Natural killer cell treated with Interleukin-12 subunit alpha and Interleukin-12 subunit beta and Interleukin-15 and Interleukin-18, amount 100 ng/mL, for 72 hours (primary cell): Measurements from ENCODE around the gene STYXL1. TPM values are rescaled to one million over a fixed set of nuclear protein-coding genes. Genes with fewer than 3 reads are reported as not detected.
A peak's percentile ranks its signal among the peaks of the same experiment; 100 is the strongest.
"Not testable (repeated sequence)": the region's sequence is repeated elsewhere in the genome, so short reads cannot be mapped to it uniquely, and the experiment has no call there.

Source experiments
- ATAC-seq, 2 donors: fragments of 150-1000 bp; cut with Tn5 transposase in 1 of 2; sonication (Bioruptor Pico), chemical (Tn5 transposase) in 1 of 2; 2 replicates each; pipeline ENCODE4 v1.10.0; 2021
- DNase-seq: peaks from one replicate; pipeline ENCODE4 v3.0.0; 2022; ENCODE audit warnings: low spot score
- H3K27ac Mint-ChIP-seq, 2 donors: 1 replicate in 1 of 2; 2 replicates in 1 of 2; pipeline ENCODE4 v1.8.0; 2022; ENCODE audit warnings: mixed read lengths in 2 of 2, mild to moderate bottlenecking in 1 of 2, moderate library complexity in 1 of 2
- H3K27me3 Mint-ChIP-seq, 2 donors: 1 replicate in 1 of 2; 2 replicates in 1 of 2; pipeline ENCODE4 v1.8.0; 2022; ENCODE audit warnings: mixed read lengths in 2 of 2
- H3K36me3 Mint-ChIP-seq: one replicate; pipeline ENCODE4 v1.8.0; 2022; ENCODE audit warnings: mixed read lengths
- H3K4me1 Mint-ChIP-seq, 2 donors: 1 replicate in 1 of 2; 2 replicates in 1 of 2; pipeline ENCODE4 v1.8.0; 2022; ENCODE audit warnings: low read depth in 2 of 2, mixed read lengths in 2 of 2, mild to moderate bottlenecking in 1 of 2
- H3K4me3 Mint-ChIP-seq: one replicate; pipeline ENCODE4 v1.8.0; 2022; ENCODE audit warnings: mixed read lengths
- H3K9me3 Mint-ChIP-seq: 2 replicates; pipeline ENCODE4 v1.8.0; 2022; ENCODE audit warnings: mixed read lengths
- total RNA-seq, 2 donors: library from RNA; stranded (reverse); gene quantifications; one replicate each; pipeline ENCODE4 v1.2.3, GENCODE V29; 2022

STYXL1 gene
- total RNA-seq = 10 to 100 TPM; 36.6 to 56.4 TPM

GRCh38 chr7:76047811-76048667, at the start of gene STYXL1, which contains the start of gene MDH2:
Gene STYXL1, minus strand, starts transcription at chr7:76048000. Its CDS starts 17,477 bp downstream, at chr7:76030523.
Gene MDH2, plus strand, starts transcription at chr7:76048106. Its CDS starts 55 bp downstream, at chr7:76048161.
- H3K9me3 Mint-ChIP-seq = peaks cover 4% of the 10 kb centered on the region
- peaks cover 12% of the 10 kb centered on the region for H3K36me3 Mint-ChIP-seq
- H3K4me3 Mint-ChIP-seq = peak within 1 kb of the TSS; percentile 94
- DNase-seq (peak; percentile 97), ATAC-seq (peak; percentile 97 to 99)
- H3K27ac Mint-ChIP-seq = peak within 1 kb of the TSS; percentile 96 to 98
- H3K4me1 Mint-ChIP-seq = peaks cover 30 to 36% of the 10 kb centered on the region in 2 donors
- H3K27me3 Mint-ChIP-seq = no peaks in the 10 kb centered on the region

DNA sequence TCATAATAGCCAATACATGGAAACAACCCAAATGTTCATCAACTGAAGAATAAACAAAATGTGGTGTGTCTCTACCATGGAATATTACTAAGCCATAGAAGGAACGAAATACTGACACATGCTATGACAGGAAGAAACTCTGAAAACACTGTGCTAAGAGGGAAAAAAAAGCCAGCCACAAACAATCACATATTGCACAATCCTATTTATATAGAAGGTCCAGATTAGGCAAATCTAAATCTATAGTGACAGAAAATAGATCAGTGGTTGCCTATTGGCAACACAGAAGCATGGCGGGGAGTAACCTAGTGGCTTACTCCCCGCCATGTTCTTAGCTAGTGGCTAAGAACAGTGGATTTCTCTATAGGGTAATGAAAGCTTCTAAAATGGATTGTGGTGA, 48.1 kb upstream of the STYXL1 start:
- no peak for ATAC-seq
- Mint-ChIP-seq H3K27ac (no peak overlapping the region), H3K9me3 (no peaks in the 10 kb centered on the region), H3K4me1 (peaks cover 0 to 9% of the 10 kb centered on the region in 2 donors), H3K4me3 (no peak overlapping the region), H3K36me3 (no peaks in the 10 kb centered on the region), H3K27me3 (peaks cover 0 to 5% of the 10 kb centered on the region in 2 donors)
- no peak for DNase-seq

DNA sequence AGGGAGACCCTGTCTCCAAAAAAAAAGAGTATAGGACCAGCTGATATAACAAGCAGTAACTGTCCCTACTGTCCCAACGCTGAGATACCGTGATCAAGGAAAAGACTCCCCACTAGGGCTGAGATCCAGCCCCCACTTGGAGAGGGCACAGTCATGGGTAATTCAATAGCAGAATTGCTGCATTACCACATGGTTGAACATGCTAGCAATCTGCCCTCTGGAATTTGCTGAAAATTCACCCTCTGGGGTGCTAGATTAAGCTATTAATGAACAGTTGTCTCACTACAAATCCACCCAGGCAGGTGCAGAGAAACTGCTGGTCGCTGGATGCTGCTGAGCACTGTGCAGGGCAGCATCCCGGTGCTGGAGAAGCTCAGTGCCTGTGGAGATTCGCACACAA, 46.5 kb upstream of the STYXL1 start:
- H3K36me3 Mint-ChIP-seq, H3K9me3 Mint-ChIP-seq, H3K4me1 Mint-ChIP-seq, H3K27ac Mint-ChIP-seq, DNase-seq, H3K4me3 Mint-ChIP-seq, H3K27me3 Mint-ChIP-seq, ATAC-seq: not testable (repeated sequence)

- not testable (repeated sequence) for H3K4me3 Mint-ChIP-seq, H3K36me3 Mint-ChIP-seq, DNase-seq, H3K27ac Mint-ChIP-seq, H3K4me1 Mint-ChIP-seq, H3K9me3 Mint-ChIP-seq, H3K27me3 Mint-ChIP-seq, ATAC-seq
These were observed 45.7 kb upstream of the STYXL1 start for GRCh38 chr7:76093531-76093930.

DNA sequence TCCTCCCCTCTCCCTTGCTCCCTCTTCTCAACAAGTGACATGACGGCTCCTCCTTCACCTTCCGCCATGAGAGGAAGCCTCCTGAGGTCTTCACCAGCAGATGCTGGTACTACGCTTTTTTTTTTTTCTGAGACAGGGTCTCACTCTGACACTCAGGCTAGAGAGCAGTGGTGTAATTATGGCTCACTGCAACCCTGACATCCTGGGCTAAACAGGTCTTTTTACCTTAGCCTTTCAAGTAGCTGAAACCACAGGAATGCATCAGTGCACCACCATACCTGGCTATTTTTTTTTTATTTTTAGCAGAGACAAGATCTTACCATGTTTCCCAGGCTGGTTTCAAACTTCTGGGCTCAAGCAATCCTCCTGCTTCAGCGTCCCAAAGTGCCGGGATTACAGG, 43.7 kb upstream of the STYXL1 start:
- H3K4me1 Mint-ChIP-seq = peaks cover 0 to 9% of the 10 kb centered on the region in 2 donors
- H3K27me3 Mint-ChIP-seq = peaks cover 0 to 5% of the 10 kb centered on the region in 2 donors
- H3K9me3 Mint-ChIP-seq = no peaks in the 10 kb centered on the region
- H3K27ac Mint-ChIP-seq = no peak overlapping the region
- H3K36me3 Mint-ChIP-seq = no peaks in the 10 kb centered on the region
- H3K4me3 Mint-ChIP-seq = no peak overlapping the region
- DNase-seq = no peak
- no peak for ATAC-seq

GRCh38 chr7:76089865-76090475, 42.2 kb upstream of the STYXL1 start:
- DNase-seq = no peak
- no peak overlapping the region for H3K4me3 Mint-ChIP-seq
- no peaks in the 10 kb centered on the region for H3K9me3 Mint-ChIP-seq
- no peaks in the 10 kb centered on the region for H3K27me3 Mint-ChIP-seq
- H3K36me3 Mint-ChIP-seq = no peaks in the 10 kb centered on the region
- peaks cover 0 to 4% of the 10 kb centered on the region in 2 donors for H3K4me1 Mint-ChIP-seq
- H3K27ac Mint-ChIP-seq = no peak overlapping the region
- ATAC-seq = no peak

- H3K4me3 Mint-ChIP-seq, DNase-seq, H3K36me3 Mint-ChIP-seq, H3K27ac Mint-ChIP-seq, H3K4me1 Mint-ChIP-seq, ATAC-seq, H3K9me3 Mint-ChIP-seq, H3K27me3 Mint-ChIP-seq: not testable (repeated sequence)
These were observed 39.6 kb upstream of the STYXL1 start for GRCh38 chr7:76087362-76087791.

GRCh38 chr7:76086070-76086469, 38.3 kb upstream of the STYXL1 start:
- Mint-ChIP-seq H3K36me3 (no peaks in the 10 kb centered on the region), H3K9me3 (no peaks in the 10 kb centered on the region), H3K27ac (no peak overlapping the region), H3K27me3 (no peaks in the 10 kb centered on the region), H3K4me3 (no peak overlapping the region), H3K4me1 (no peaks in the 10 kb centered on the region)
- no peak for ATAC-seq
- no peak for DNase-seq

GRCh38 chr7:76084115-76084514, 36.3 kb upstream of the STYXL1 start:
- not testable (repeated sequence) for H3K36me3 Mint-ChIP-seq, H3K27me3 Mint-ChIP-seq, H3K9me3 Mint-ChIP-seq, ATAC-seq, H3K4me3 Mint-ChIP-seq, H3K4me1 Mint-ChIP-seq, H3K27ac Mint-ChIP-seq, DNase-seq

DNA sequence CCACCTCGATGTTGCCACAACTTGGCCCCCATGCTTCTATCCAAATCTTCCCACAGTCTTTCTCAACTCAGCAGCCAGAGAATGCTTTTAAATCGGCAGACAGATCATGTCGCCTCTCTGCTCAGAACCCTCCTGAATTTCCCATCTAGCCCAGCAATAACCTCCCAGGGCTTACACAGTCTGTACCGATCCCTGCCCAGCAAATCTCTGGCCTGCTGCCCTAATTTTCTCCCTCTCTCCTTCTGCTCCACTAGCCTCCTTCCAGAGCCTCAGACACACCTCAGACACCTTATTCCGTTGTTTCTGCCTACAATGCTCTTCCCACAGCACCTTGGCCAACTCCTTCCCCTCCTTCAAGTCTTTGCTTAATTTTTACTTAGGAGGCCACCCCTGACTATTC, 32.4 kb upstream of the STYXL1 start:
- DNase-seq (no peak), ATAC-seq (no peak)
- H3K36me3 Mint-ChIP-seq = no peaks in the 10 kb centered on the region
- no peak overlapping the region for H3K4me3 Mint-ChIP-seq
- peaks cover 0 to 12% of the 10 kb centered on the region in 2 donors for H3K4me1 Mint-ChIP-seq
- H3K27me3 Mint-ChIP-seq = peaks cover 0 to 3% of the 10 kb centered on the region in 2 donors
- H3K27ac Mint-ChIP-seq = no peak overlapping the region
- no peaks in the 10 kb centered on the region for H3K9me3 Mint-ChIP-seq

- Mint-ChIP-seq H3K27ac (no peak overlapping the region), H3K4me3 (no peak overlapping the region), H3K36me3 (no peaks in the 10 kb centered on the region), H3K4me1 (peaks cover 0 to 12% of the 10 kb centered on the region in 2 donors), H3K9me3 (no peaks in the 10 kb centered on the region), H3K27me3 (peaks cover 0 to 3% of the 10 kb centered on the region in 2 donors)
- ATAC-seq (no peak), DNase-seq (no peak)
These were observed 29.6 kb upstream of the STYXL1 start for GRCh38 chr7:76077435-76077834.

- H3K27ac Mint-ChIP-seq = no peak overlapping the region
These were observed 29.2 kb upstream of the STYXL1 start for GRCh38 chr7:76076995-76077394.

DNA sequence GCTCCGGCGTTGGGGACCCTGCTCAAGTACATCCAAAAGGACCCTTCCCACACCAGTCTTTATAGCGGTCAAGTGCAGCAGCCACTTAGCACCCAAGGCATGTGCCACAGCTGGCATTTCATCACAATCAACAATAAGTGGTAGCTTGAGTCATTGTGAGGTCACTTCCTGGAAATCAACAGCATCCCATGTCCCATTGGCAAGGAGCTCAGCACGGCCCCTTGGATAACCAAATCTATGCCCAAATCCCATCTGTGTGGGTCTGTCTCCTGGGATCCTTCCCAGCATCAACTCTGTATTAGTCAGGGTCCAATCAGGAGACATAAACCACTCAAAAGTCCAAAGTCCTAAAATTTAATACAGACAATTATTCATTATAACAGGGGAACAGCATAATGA, 27.2 kb upstream of the STYXL1 start:
- no peak overlapping the region for H3K4me3 Mint-ChIP-seq
- H3K27ac Mint-ChIP-seq = no peak overlapping the region
- H3K36me3 Mint-ChIP-seq = no peaks in the 10 kb centered on the region
- DNase-seq = no peak
- peaks cover 0 to 7% of the 10 kb centered on the region in 2 donors for H3K4me1 Mint-ChIP-seq
- peaks cover 0 to under 1% of the 10 kb centered on the region in 2 donors for H3K27me3 Mint-ChIP-seq
- H3K9me3 Mint-ChIP-seq = no peaks in the 10 kb centered on the region
- no peak for ATAC-seq

More at GRCh38 chr7:76076995-76077394, 29.2 kb upstream of the STYXL1 start:
- DNase-seq (no peak), ATAC-seq (no peak)
- Mint-ChIP-seq H3K4me3 (no peak overlapping the region), H3K36me3 (no peaks in the 10 kb centered on the region), H3K27me3 (peaks cover 0 to 3% of the 10 kb centered on the region in 2 donors), H3K9me3 (no peaks in the 10 kb centered on the region), H3K4me1 (peaks cover 0 to 12% of the 10 kb centered on the region in 2 donors)

DNA sequence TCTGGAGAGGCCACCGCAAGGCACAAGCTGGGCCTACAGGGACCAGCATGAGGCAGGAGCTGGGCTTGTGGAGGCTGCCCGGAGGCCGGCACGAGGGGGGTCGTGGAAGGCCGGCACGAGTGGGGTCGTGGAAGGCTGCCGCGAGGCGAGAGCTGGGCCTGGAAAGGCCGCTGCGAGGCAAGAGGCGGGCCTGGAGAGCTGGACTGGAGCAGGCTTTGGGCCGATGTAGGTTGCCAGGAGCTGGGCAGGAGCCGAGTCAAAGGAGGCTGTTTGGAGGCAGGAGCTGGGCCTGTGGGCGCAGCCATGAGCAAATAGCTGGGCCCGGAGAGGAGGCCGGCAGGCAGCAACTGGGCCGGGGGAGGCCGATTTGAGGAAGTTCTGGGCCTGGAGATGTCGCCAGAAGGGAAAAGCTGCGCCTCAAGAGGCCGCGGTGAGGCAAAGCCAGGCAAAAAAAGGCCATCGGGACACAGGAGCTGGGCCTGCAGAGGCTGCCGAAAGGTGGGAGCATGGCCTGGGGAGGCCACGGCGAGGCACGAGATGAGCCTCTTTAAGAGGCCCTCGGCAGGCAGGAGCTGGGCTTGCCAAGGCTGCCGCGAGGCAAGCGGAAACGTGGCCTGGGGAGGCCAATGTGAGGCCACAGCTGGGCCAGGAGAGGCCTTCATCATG, 26.6 kb upstream of the STYXL1 start:
- H3K36me3 Mint-ChIP-seq = no peaks in the 10 kb centered on the region
- ATAC-seq (peak in 1 of 2 donors; percentile 43), DNase-seq (no peak)
- H3K4me1 Mint-ChIP-seq = peaks cover 0 to 5% of the 10 kb centered on the region in 2 donors
- no peaks in the 10 kb centered on the region for H3K27me3 Mint-ChIP-seq
- no peak overlapping the region for H3K4me3 Mint-ChIP-seq
- H3K9me3 Mint-ChIP-seq = no peaks in the 10 kb centered on the region
- H3K27ac Mint-ChIP-seq = no peak overlapping the region
